Fibroblast of upper back skin (primary cell): ENCODE measurements around the gene RSAD1.
A peak's percentile ranks its signal among the peaks of the same experiment; 100 is the strongest.

Experiments used
- DNase-seq: peaks from one replicate; pipeline ENCODE4 v3.0.0-alpha.2; 2013

RSAD1 gene

GRCh38 chr17:50478391-50479381 is at the start of gene RSAD1:
RSAD1 (plus strand) TSS chr17:50478860; CDS start chr17:50478885, 25 bp downstream.
- DNase-seq = peak; percentile 86

GRCh38 chr17:50429793-50430192 is 48.9 kb upstream of the RSAD1 start:
- no peak for DNase-seq

- no peak for DNase-seq
These were observed 47.6 kb upstream of the RSAD1 start for GRCh38 chr17:50430821-50431618.

GRCh38 chr17:50432125-50432762 is 46.4 kb upstream of the RSAD1 start:
- DNase-seq = no peak

GRCh38 chr17:50437409-50437808 is 41.3 kb upstream of the RSAD1 start:
- DNase-seq = no peak

GRCh38 chr17:50439008-50439407 is 39.7 kb upstream of the RSAD1 start:
- no peak for DNase-seq

GRCh38 chr17:50440172-50440837 is 38.4 kb upstream of the RSAD1 start:
- no peak for DNase-seq

GRCh38 chr17:50440838-50441829 is 37.5 kb upstream of the RSAD1 start:
- no peak for DNase-seq

- no peak for DNase-seq
These were observed 35.1 kb upstream of the RSAD1 start for GRCh38 chr17:50443505-50443974.

- DNase-seq = no peak
These were observed 33.6 kb upstream of the RSAD1 start for GRCh38 chr17:50444841-50445715.

- no peak for DNase-seq
These were observed 32.8 kb upstream of the RSAD1 start for GRCh38 chr17:50445730-50446325.

- no peak for DNase-seq
These were observed 30.6 kb upstream of the RSAD1 start for GRCh38 chr17:50447870-50448595.

GRCh38 chr17:50448643-50449042 is 30.0 kb upstream of the RSAD1 start:
- no peak for DNase-seq

GRCh38 chr17:50451943-50452629 is 26.6 kb upstream of the RSAD1 start:
- no peak for DNase-seq

GRCh38 chr17:50452630-50453300 is 25.9 kb upstream of the RSAD1 start:
- DNase-seq = no peak

- no peak for DNase-seq
These were observed 24.8 kb upstream of the RSAD1 start for GRCh38 chr17:50453901-50454300.

- DNase-seq = no peak
These were observed 21.0 kb upstream of the RSAD1 start for GRCh38 chr17:50457621-50458020.

GRCh38 chr17:50458270-50458669 is 20.4 kb upstream of the RSAD1 start:
- no peak for DNase-seq
